GM21526 (cell line): ENCODE measurements around the gene COPB2.

Experiments used
- ATAC-seq: cut with Tn5 transposase; IDR thresholded peaks from one replicate; pipeline ENCODE4 v1.9.1; 2021; ENCODE audit warnings: moderate library complexity; ENCODE audit not compliant: unreplicated experiment, low FRiP score

The COPB2 gene

DNA sequence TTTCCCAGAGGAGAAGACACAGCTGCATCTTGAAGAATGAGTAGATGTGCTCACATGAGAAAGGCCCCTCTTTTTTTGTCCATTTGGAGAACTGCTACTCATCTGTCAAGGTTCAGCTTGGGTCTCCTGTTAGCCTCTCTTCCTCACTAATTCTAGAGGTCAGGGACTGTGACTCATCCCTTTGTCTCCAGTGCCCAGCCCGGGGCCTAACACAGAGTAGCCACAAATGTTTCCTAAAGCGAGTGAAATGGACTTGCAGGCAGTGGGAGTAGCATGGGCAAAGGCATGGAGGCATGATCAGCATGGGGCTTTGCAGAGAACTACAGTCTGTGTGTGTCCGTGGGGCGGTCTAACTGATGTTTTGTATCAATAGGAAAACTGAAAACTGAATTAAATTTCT, 79.6 kb downstream of the COPB2 start:
- ATAC-seq, result no peak

GRCh38 chr3:139309061-139309591, 80.3 kb downstream of the COPB2 start:
- ATAC-seq, result no peak

- ATAC-seq, result no peak
Observed at GRCh38 chr3:139308560-139308959, 80.9 kb downstream of the COPB2 start.

GRCh38 chr3:139307601-139308555, 81.6 kb downstream of the COPB2 start:
- no peak for ATAC-seq
